A673 (cell line): ENCODE measurements around the gene MSH5. TPM values are rescaled to one million over a fixed set of nuclear protein-coding genes. Genes with fewer than 3 reads are reported as not detected.
"Not testable (repeated sequence)": the region's sequence is repeated elsewhere in the genome, so short reads cannot be mapped to it uniquely, and the experiment has no call there.

Experiments used
- BruUV-seq: library from RNA; stranded (reverse); fragments of 400-500 nt; replicated peaks from 2 replicates; lab custom pipeline; 2021; lab: Mats Ljungman, UMichigan
- CTCF ChIA-PET: fragments of 300-600 bp; sonication (Branson Sonifier 250); formaldehyde crosslinking; loops from one replicate; lab custom pipeline; 2022; ENCODE audit warnings: antibody characterized with exemption; lab: Charles Lee
- POLR2A ChIA-PET: fragments of 300-600 bp; sonication (Branson Sonifier 250); formaldehyde crosslinking; loops from one replicate; lab custom pipeline; 2022; ENCODE audit warnings: antibody characterized with exemption; ENCODE audit not compliant: low non-redundant PET; lab: Charles Lee
- DNase-seq: peaks from one replicate; pipeline ENCODE4 v3.0.0-alpha.2; 2015; ENCODE audit warnings: low spot score
- H3K27ac ChIP-seq: fragments of 200-600 bp; sonication (generic); 2 replicates; pipeline ENCODE4 v1.5.1; 2016; ENCODE audit warnings: mixed run types, low read depth, mild to moderate bottlenecking, mixed read lengths, antibody characterized with exemption, low read length; ENCODE audit not compliant: poor library complexity, severe bottlenecking
- H3K27me3 ChIP-seq: fragments of 200-600 bp; sonication (generic); replicated peaks from 2 replicates; pipeline ENCODE4 v1.6.1; 2017; ENCODE audit warnings: mixed run types, low read depth, mild to moderate bottlenecking, mixed read lengths, antibody characterized with exemption, low read length; ENCODE audit not compliant: insufficient read depth, poor library complexity
- H3K36me3 ChIP-seq: fragments of 200-600 bp; sonication (generic); 2 replicates; pipeline ENCODE4 v1.6.1; 2016; ENCODE audit warnings: mixed run types, mild to moderate bottlenecking, mixed read lengths, antibody characterized with exemption, low read length; ENCODE audit not compliant: insufficient read depth, poor library complexity, severe bottlenecking
- H3K4me1 ChIP-seq: fragments of 200-600 bp; sonication (generic); 2 replicates; pipeline ENCODE4 v1.6.1; 2017; ENCODE audit warnings: mixed run types, mild to moderate bottlenecking, mixed read lengths, antibody characterized with exemption, low read length; ENCODE audit not compliant: insufficient read depth, poor library complexity, severe bottlenecking
- H3K4me3 ChIP-seq: fragments of 200-600 bp; sonication (generic); 2 replicates; pipeline ENCODE4 v1.5.1; 2016; ENCODE audit warnings: low read depth, mixed run types, mild to moderate bottlenecking, mixed read lengths, low read length; ENCODE audit not compliant: poor library complexity, severe bottlenecking
- H3K9me3 ChIP-seq: fragments of 200-600 bp; sonication (generic); 2 replicates; pipeline ENCODE4 v1.6.1; 2016; ENCODE audit warnings: mixed run types, low read depth, mild to moderate bottlenecking, mixed read lengths, antibody characterized with exemption, low read length; ENCODE audit not compliant: poor library complexity, severe bottlenecking
- EZH2 ChIP-seq: fragments of 200-600 bp; sonication (generic); IDR thresholded peaks from 2 replicates; pipeline ENCODE4 v1.6.1; 2017; ENCODE audit warnings: borderline replicate concordance, low read depth, mild to moderate bottlenecking, mixed read lengths, antibody characterized with exemption, low read length; ENCODE audit not compliant: poor library complexity, severe bottlenecking
- intact Hi-C: fragments of 100-400 bp; cut with micrococcal nuclease; formaldehyde crosslinking; loops from one replicate; pipeline ENCODE4 v1.10.0; 2022; ENCODE audit not compliant: unreplicated experiment
- total RNA-seq: library from RNA; stranded (reverse); gene quantifications from 2 replicates; pipeline ENCODE4 v1.2.3, GENCODE V29; 2021
- TF ChIP-seq, protein P1 (sequence below): fragments of 300-800, 200-600 bp; sonication (generic); conservative IDR thresholded peaks from 2 replicates; pipeline ENCODE4 v1.5.1; 2017; ENCODE audit warnings: low read depth, mild to moderate bottlenecking, antibody characterized with exemption, low read length, moderate library complexity, mixed read lengths

The MSH5 gene
- total RNA-seq, 1 experiment from 2014 or later, result 76.4 TPM

DNA sequence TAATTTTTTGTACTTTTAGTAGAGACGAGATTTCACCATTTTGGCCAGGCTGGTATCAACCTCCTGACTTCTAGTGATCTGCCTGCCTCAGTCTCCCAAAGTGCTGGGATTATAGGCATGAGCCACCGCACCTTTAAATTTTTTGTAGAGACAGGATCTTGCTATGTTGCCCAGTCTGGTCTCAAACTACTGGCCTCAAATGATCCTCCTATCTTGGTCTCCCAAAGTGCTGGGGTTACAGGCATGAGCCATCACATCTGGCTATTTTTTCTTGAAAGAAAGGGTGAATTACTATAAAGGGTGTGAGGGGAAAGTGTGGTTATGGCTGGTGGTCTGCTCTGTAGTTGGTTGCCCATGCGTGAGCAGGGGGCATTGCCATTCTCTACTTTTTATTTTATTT, 31.6 kb upstream of the MSH5 start:
- TF ChIP-seq, protein P1, sequence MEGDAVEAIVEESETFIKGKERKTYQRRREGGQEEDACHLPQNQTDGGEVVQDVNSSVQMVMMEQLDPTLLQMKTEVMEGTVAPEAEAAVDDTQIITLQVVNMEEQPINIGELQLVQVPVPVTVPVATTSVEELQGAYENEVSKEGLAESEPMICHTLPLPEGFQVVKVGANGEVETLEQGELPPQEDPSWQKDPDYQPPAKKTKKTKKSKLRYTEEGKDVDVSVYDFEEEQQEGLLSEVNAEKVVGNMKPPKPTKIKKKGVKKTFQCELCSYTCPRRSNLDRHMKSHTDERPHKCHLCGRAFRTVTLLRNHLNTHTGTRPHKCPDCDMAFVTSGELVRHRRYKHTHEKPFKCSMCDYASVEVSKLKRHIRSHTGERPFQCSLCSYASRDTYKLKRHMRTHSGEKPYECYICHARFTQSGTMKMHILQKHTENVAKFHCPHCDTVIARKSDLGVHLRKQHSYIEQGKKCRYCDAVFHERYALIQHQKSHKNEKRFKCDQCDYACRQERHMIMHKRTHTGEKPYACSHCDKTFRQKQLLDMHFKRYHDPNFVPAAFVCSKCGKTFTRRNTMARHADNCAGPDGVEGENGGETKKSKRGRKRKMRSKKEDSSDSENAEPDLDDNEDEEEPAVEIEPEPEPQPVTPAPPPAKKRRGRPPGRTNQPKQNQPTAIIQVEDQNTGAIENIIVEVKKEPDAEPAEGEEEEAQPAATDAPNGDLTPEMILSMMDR, result no peak
- no peak for TF ChIP-seq EZH2
- ChIA-PET CTCF (no interaction called here), POLR2A (no interaction called here)

GRCh38 chr6:31709157-31709556, 30.6 kb upstream of the MSH5 start:
- BruUV-seq, DNase-seq, H3K27ac ChIP-seq, H3K4me1 ChIP-seq, POLR2A ChIA-PET, H3K27me3 ChIP-seq, H3K36me3 ChIP-seq, H3K4me3 ChIP-seq, H3K9me3 ChIP-seq, intact Hi-C loops, CTCF ChIA-PET: not testable (repeated sequence)

More for the DNA sequence above, 31.6 kb upstream of the MSH5 start:
- no TSS peak for BruUV-seq
- H3K36me3 ChIP-seq, result no peaks in the 10 kb centered on the region
- no peak overlapping the region for H3K27ac ChIP-seq
- no peaks in the 10 kb centered on the region for H3K4me1 ChIP-seq
- intact Hi-C loops, result no loop called here
- H3K27me3 ChIP-seq, result no peaks in the 10 kb centered on the region
- DNase-seq, result no peak
- no peak overlapping the region for H3K4me3 ChIP-seq
- H3K9me3 ChIP-seq, result no peaks in the 10 kb centered on the region

DNA sequence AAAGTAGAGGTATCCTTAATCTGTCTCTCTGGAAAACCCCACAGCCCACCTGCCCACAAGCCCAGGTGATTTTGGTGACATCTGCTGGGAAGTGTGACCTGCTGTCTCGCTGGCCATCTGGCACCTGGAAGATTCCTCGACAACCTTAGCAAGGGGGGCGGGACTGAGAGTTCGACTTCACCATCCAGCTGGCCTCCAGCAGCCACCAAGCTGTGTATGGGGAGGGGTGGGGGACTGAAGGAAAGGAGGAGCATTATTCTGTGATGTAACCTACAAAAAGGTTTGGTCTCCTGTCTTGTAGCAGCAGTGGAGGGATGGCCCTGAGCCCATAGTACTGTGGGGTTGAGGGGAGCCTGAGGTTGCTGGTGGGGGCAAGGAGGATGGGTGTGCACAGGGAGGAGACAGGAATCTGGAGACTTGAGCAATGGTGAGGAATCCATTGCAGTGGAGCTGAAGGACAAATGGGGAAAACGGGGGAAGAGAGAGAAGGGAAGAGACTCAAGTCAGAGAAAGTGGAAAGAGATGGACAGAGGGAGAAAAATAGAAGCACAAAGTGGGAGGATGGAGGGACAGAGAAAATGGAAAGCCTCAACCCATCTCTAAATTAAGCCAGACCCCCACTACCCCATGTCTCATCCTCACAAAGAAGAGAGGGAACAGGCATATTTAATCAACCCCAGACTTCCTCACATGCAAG, 29.1 kb upstream of the MSH5 start:
- Histone ChIP-seq H3K36me3 (no peaks in the 10 kb centered on the region), H3K27me3 (no peaks in the 10 kb centered on the region), H3K4me3 (no peak overlapping the region), H3K9me3 (no peaks in the 10 kb centered on the region), H3K4me1 (no peaks in the 10 kb centered on the region), H3K27ac (no peak overlapping the region)
- CTCF ChIA-PET, result no interaction called here
- POLR2A ChIA-PET, result no interaction called here
- intact Hi-C loops, result no loop called here
- no peak for DNase-seq
- no TSS peak for BruUV-seq
- no peak for TF ChIP-seq EZH2
- TF ChIP-seq, protein P1, result no peak

GRCh38 chr6:31711233-31711632, 28.6 kb upstream of the MSH5 start:
- ChIA-PET POLR2A (interaction anchor here (0.6 kb wide), 1 partner anchor 11 kb away, joined by 3 read pairs; no protein-coding TSS in a partner anchor), CTCF (interaction anchor here (0.6 kb wide), 1 partner anchor 116 kb away, joined by 4 read pairs; the partner anchor contains the start of gene HSPA1B)
- BruUV-seq, result no TSS peak
- intact Hi-C loops, result no loop called here
- TF ChIP-seq, protein P1, result no peak
- no peak for TF ChIP-seq EZH2
- H3K36me3 ChIP-seq, result no peaks in the 10 kb centered on the region
- no peaks in the 10 kb centered on the region for H3K9me3 ChIP-seq
- no peak overlapping the region for H3K4me3 ChIP-seq
- no peaks in the 10 kb centered on the region for H3K4me1 ChIP-seq
- no peak overlapping the region for H3K27ac ChIP-seq
- no peak for DNase-seq
- H3K27me3 ChIP-seq, result no peaks in the 10 kb centered on the region
